Tibial nerve (tissue), 4 donors: ENCODE measurements around the gene STIM2. TPM values are rescaled to one million over a fixed set of nuclear protein-coding genes. Genes with fewer than 3 reads are reported as not detected.

Source experiments
- DNase-seq, 2 donors: peaks; one replicate each; pipeline ENCODE4 v3.0.0-alpha.2; 2019; ENCODE audit warnings: low spot score in 2 of 2
- H3K27ac ChIP-seq, 4 donors: fragments of 200-600 bp; sonication (generic) in 3 of 4; one replicate each; pipeline ENCODE4 v1.5.1; 2017 to 2019; ENCODE audit warnings: mild to moderate bottlenecking in 1 of 4
- H3K27me3 ChIP-seq, 2 donors: fragments of 200-600 bp; sonication (generic) in 1 of 2; one replicate each; pipeline versions ENCODE4 v1.5.1 to v1.6.0; 2017 to 2019
- H3K36me3 ChIP-seq, 3 donors: fragments of 200-600 bp; sonication (generic); one replicate each; pipeline ENCODE4 v1.5.1; 2018 to 2019
- H3K4me1 ChIP-seq, 4 donors: fragments of 200-600 bp; sonication (generic) in 3 of 4; one replicate each; pipeline ENCODE4 v1.5.1; 2017 to 2019
- H3K4me3 ChIP-seq, 4 donors: fragments of 200-600 bp; sonication (generic) in 3 of 4; one replicate each; pipeline ENCODE4 v1.5.1; 2017 to 2019; ENCODE audit warnings: mild to moderate bottlenecking in 1 of 4, moderate library complexity in 1 of 4
- H3K9me3 ChIP-seq, 4 donors: fragments of 200-600 bp; sonication (generic) in 3 of 4; one replicate each; pipeline ENCODE4 v1.5.1; 2017 to 2019
- EP300 ChIP-seq, 2 donors: sonication (generic); formaldehyde crosslinking; IDR thresholded peaks; one replicate each; pipeline ENCODE4 v1.6.1; 2017; ENCODE audit warnings: antibody characterized with exemption in 2 of 2, mild to moderate bottlenecking in 1 of 2
- POLR2A ChIP-seq, 2 donors: fragments of 450-650 bp; IDR thresholded peaks; one replicate each; pipeline ENCODE4 v1.6.1; 2017; ENCODE audit warnings: antibody characterized with exemption in 2 of 2, mild to moderate bottlenecking in 2 of 2, moderate library complexity in 2 of 2
- WGBS, 2 donors: methylation state at CpG; one replicate each; pipeline ENCODE4 v1.1.5; 2018; 5-methylcytosine and 5-hydroxymethylcytosine counted together
- total RNA-seq, 4 donors: library from RNA; depleted of rRNA; stranded (reverse); fragments of >200 nt; gene quantifications; one replicate each; pipeline ENCODE4 v1.1.0, GENCODE V29; 2016
- TF ChIP-seq, protein P1 (sequence below), 5 experiments: fragments of 200-600 bp in 3 of 5; fragments of 450-650 bp in 2 of 5; sonication (generic) in 3 of 5; IDR thresholded peaks; one replicate each; pipeline ENCODE4 v1.5.1; 2016 to 2019; ENCODE audit warnings: antibody characterized with exemption in 5 of 5, mild to moderate bottlenecking in 3 of 5, moderate library complexity in 2 of 5

STIM2 gene
- total RNA-seq, 4 donors from 2014 or later: 20.1 to 26.2 (median 21.8) TPM

DNA sequence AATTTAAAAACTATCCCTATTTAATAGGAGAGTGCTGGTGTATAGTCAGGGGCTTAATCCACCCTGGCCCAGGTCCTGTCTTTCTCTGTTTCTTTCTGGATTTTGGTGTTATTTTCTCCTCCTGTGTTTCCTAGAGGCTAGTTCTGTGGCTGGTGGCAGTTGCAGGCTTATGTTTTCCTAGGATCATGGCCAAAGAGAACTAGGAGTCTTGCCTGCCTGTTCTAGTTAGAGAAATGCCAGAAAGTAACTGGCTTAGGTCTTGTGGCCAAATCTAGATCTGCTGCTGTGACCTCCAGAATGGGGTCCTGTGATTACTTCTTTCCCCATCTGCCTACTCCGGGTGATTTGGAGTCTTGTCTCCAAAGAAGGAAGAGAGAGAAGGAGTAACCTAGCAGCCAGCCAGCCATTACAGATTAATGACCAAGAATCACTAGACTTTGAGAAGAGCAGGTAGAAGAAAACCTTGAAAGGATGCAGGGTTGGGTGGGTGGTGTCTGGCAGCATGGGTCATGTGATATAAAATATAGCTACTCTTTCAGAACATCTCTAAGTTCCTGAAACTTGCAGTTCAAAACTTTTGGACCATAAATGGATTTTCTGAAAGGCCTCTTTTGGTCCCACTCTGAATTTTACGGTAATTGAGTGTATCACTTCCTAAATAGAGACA lies 117.9 kb downstream of the STIM2 start:
- 76 to 81% methylated on average over 2 of the region's 2 CpGs for WGBS, 2 donors
- no peak for DNase-seq
- Histone ChIP-seq H3K9me3 (no peaks in the 10 kb centered on the region), H3K27me3 (no peaks in the 10 kb centered on the region), H3K36me3 (peaks cover 0 to 7% (median 0%) of the 10 kb centered on the region in 3 donors), H3K4me3 (no peak overlapping the region), H3K27ac (no peak overlapping the region), H3K4me1 (peaks cover 0 to 4% (median 1%) of the 10 kb centered on the region in 4 donors)
- TF ChIP-seq, protein P1, sequence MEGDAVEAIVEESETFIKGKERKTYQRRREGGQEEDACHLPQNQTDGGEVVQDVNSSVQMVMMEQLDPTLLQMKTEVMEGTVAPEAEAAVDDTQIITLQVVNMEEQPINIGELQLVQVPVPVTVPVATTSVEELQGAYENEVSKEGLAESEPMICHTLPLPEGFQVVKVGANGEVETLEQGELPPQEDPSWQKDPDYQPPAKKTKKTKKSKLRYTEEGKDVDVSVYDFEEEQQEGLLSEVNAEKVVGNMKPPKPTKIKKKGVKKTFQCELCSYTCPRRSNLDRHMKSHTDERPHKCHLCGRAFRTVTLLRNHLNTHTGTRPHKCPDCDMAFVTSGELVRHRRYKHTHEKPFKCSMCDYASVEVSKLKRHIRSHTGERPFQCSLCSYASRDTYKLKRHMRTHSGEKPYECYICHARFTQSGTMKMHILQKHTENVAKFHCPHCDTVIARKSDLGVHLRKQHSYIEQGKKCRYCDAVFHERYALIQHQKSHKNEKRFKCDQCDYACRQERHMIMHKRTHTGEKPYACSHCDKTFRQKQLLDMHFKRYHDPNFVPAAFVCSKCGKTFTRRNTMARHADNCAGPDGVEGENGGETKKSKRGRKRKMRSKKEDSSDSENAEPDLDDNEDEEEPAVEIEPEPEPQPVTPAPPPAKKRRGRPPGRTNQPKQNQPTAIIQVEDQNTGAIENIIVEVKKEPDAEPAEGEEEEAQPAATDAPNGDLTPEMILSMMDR (IDR thresholded peaks at IDR 0.05): no peak
- TF ChIP-seq EP300 (IDR thresholded peaks at IDR 0.05) (no peak), POLR2A (IDR thresholded peaks at IDR 0.05) (no peak)

DNA sequence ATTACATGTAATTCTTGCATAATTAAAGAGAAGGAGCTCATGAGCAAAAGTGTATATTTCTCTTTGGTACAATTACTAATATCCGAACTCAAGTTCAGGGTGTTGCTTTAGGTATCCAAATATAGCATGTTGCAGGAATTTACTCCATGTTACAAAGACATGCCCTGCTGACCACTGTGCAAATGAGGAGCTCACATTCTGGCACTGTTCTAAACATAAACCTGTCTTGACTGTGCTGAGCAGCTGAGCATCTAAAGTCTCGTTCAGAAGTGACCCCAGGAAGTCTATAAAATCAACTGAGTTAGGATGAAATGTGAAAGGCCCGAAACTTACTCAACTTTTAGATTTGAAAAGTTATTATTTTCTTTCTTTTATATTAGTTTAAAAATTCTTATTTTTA lies 124.3 kb downstream of the STIM2 start:
- Histone ChIP-seq H3K36me3 (no peaks in the 10 kb centered on the region), H3K4me3 (no peak overlapping the region), H3K27me3 (no peaks in the 10 kb centered on the region), H3K27ac (no peak overlapping the region), H3K9me3 (no peaks in the 10 kb centered on the region), H3K4me1 (peaks cover 0 to 14% (median 0%) of the 10 kb centered on the region in 4 donors)
- WGBS, 2 donors: 71 to 75% methylated on average over 3 of the region's 3 CpGs
- no peak for DNase-seq
- TF ChIP-seq POLR2A (IDR thresholded peaks at IDR 0.05) (no peak), EP300 (IDR thresholded peaks at IDR 0.05) (no peak)
- TF ChIP-seq, protein P1 (IDR thresholded peaks at IDR 0.05): no peak

DNA sequence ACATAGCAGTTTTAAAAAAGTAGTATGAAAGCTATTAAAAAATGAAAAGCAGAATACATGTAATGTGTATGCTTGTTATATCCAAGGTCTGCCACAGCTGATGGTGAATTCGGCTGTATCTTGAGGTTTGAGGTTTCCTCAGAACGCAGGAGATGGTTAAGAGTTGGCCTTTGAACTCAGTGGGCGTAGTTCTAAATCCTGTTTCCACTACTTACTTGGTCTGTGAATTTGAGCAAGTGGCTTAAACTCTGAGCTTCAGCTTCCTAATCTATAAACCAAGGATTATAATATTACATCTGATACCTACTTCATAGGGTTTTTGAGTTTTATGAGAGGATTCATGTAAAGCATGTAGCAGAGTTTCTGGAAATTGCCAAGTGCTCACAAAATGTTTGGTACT lies 125.2 kb downstream of the STIM2 start:
- 50 to 54% methylated on average over 3 of the region's 3 CpGs for WGBS, 2 donors
- no peak for TF ChIP-seq EP300 (IDR thresholded peaks at IDR 0.05)
- TF ChIP-seq POLR2A (IDR thresholded peaks at IDR 0.05): no peak
- TF ChIP-seq, protein P1 (IDR thresholded peaks at IDR 0.05): no peak
- H3K9me3 ChIP-seq: no peaks in the 10 kb centered on the region
- H3K27ac ChIP-seq: no peak overlapping the region
- peaks cover 0 to 14% (median 0%) of the 10 kb centered on the region in 4 donors for H3K4me1 ChIP-seq
- DNase-seq: no peak
- no peaks in the 10 kb centered on the region for H3K27me3 ChIP-seq
- H3K4me3 ChIP-seq: no peak overlapping the region
- H3K36me3 ChIP-seq: no peaks in the 10 kb centered on the region

DNA sequence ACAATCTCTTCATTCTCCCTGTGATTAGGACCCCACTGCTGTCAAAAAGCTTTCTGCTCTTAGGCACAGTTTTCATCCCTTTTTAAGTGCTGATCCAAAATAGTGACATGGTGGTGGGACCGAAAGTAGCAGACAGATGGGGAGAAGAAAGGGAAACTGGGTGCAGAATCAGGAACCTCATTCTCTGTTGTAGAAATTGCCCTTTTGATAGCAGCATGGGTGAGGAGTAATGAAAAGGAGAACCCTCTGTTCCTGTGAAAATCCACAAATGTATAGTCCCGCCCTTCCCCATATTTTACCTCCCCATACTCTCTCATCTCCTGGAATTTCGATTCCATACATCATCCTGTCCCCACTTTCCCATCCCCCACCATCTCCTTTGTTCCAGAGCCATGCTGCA lies 126.5 kb downstream of the STIM2 start:
- TF ChIP-seq, protein P1 (IDR thresholded peaks at IDR 0.05): no peak
- no peak for TF ChIP-seq POLR2A (IDR thresholded peaks at IDR 0.05)
- no peak for TF ChIP-seq EP300 (IDR thresholded peaks at IDR 0.05)

DNA sequence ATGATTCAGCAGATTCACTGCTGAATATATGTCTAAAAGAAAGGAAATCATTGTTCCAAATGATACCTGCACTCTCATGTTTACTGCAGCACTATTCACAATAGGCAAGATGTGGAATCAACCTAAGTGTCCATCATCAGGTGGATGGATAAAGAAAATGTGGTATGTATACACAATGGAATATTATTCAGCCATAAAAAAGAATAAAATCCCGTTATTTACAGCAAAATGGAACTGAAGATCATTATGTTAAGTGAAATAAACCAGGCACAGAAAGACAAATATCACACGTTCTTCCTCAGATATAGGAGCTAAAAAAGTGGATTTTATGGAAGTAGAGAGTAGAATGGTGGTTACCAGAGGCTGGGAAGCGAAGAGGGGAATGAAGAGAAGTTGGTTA lies 130.4 kb downstream of the STIM2 start:
- Histone ChIP-seq H3K9me3 (no peaks in the 10 kb centered on the region), H3K4me1 (peaks cover 0 to 32% (median 10%) of the 10 kb centered on the region in 4 donors), H3K27ac (no peak overlapping the region), H3K36me3 (no peaks in the 10 kb centered on the region), H3K4me3 (no peak overlapping the region), H3K27me3 (no peaks in the 10 kb centered on the region)
- 96 to 97% methylated on average over 3 of the region's 3 CpGs for WGBS, 2 donors
- TF ChIP-seq EP300 (IDR thresholded peaks at IDR 0.05) (no peak), POLR2A (IDR thresholded peaks at IDR 0.05) (no peak)
- TF ChIP-seq, protein P1 (IDR thresholded peaks at IDR 0.05): no peak
- DNase-seq: no peak

More for the DNA sequence above, 126.5 kb downstream of the STIM2 start:
- DNase-seq: no peak
- Histone ChIP-seq H3K9me3 (no peaks in the 10 kb centered on the region), H3K27ac (no peak overlapping the region), H3K36me3 (no peaks in the 10 kb centered on the region), H3K27me3 (no peaks in the 10 kb centered on the region), H3K4me3 (no peak overlapping the region), H3K4me1 (peaks cover 0 to 14% (median 1%) of the 10 kb centered on the region in 4 donors)
- 89 to 92% methylated on average over 3 of the region's 3 CpGs for WGBS, 2 donors
